ENCODE data around the gene SETBP1. TPM values are rescaled to one million over a fixed set of nuclear protein-coding genes. Genes with fewer than 3 reads are reported as not detected.

The SETBP1 gene
- total RNA-seq, 1 experiment from 2014 or later = 0.05 TPM

GRCh38 chr18:45102863-45103262, 422.2 kb downstream of the SETBP1 start (continued):
- TF ChIP-seq, protein P1, sequence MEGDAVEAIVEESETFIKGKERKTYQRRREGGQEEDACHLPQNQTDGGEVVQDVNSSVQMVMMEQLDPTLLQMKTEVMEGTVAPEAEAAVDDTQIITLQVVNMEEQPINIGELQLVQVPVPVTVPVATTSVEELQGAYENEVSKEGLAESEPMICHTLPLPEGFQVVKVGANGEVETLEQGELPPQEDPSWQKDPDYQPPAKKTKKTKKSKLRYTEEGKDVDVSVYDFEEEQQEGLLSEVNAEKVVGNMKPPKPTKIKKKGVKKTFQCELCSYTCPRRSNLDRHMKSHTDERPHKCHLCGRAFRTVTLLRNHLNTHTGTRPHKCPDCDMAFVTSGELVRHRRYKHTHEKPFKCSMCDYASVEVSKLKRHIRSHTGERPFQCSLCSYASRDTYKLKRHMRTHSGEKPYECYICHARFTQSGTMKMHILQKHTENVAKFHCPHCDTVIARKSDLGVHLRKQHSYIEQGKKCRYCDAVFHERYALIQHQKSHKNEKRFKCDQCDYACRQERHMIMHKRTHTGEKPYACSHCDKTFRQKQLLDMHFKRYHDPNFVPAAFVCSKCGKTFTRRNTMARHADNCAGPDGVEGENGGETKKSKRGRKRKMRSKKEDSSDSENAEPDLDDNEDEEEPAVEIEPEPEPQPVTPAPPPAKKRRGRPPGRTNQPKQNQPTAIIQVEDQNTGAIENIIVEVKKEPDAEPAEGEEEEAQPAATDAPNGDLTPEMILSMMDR (IDR thresholded peaks at IDR 0.05 in 2 of 3, conservative IDR thresholded peaks at IDR 0.05 in 1 of 3; ENCODE audit: borderline replicate concordance in 1 of 3, insufficient read depth in 1 of 3, low read depth in 2 of 3, low read length in 2 of 3) = no peak

- Histone ChIP-seq H3K9me3 (ENCODE audit: control insufficient read depth in 1 of 2, insufficient read depth in 1 of 2, low read depth in 1 of 2, low read length in 2 of 2) (peaks cover 6 to 25% of the 10 kb centered on the region in 2 experiments; a peak in 2 of 4 replicates), H3K4me1 (ENCODE audit: control insufficient read depth in 1 of 2, insufficient read depth in 2 of 2, low read length in 2 of 2) (no peaks in the 10 kb centered on the region), H3K27me3 (ENCODE audit: insufficient read depth, low read length) (no peaks in the 10 kb centered on the region), H3K9me2 (ENCODE audit: insufficient read depth) (no peaks in the 10 kb centered on the region), H3K79me2 (ENCODE audit: insufficient read depth, low read length) (no peaks in the 10 kb centered on the region), H4K20me1 (ENCODE audit: insufficient read depth) (no peaks in the 10 kb centered on the region), H3K27ac (ENCODE audit: low read depth, low read length) (no peak overlapping the region), H3K36me3 (ENCODE audit: control insufficient read depth in 1 of 2, insufficient read depth in 2 of 2, low read length in 2 of 2) (no peaks in the 10 kb centered on the region), H2AFZ (ENCODE audit: low read depth, low read length, poor library complexity, severe bottlenecking) (no peak overlapping the region), H3K9ac (ENCODE audit: low read length) (no peak overlapping the region), H3K4me2 (ENCODE audit: low read length) (no peak overlapping the region), H3K4me3 (replicated peaks in 1 of 2; ENCODE audit: low read depth in 1 of 2, low read length in 2 of 2) (no peak overlapping the region)
- DNase-seq (ENCODE audit: low read depth, low spot score) (no peak), ATAC-seq (no peak)
- no peak for TF ChIP-seq CEBPB (IDR thresholded peaks at IDR 0.05; ENCODE audit: low read depth)
- no peak for TF ChIP-seq EZH2phosphoT487 (IDR thresholded peaks at IDR 0.05; ENCODE audit: borderline replicate concordance)
- TF ChIP-seq SP1 (IDR thresholded peaks at IDR 0.05; ENCODE audit: low read depth) = no peak
- TF ChIP-seq EZH2 (IDR thresholded peaks at IDR 0.05) = no peak
- no peak for TF ChIP-seq ZBTB33 (IDR thresholded peaks at IDR 0.05; ENCODE audit: extremely low read depth, insufficient replicate concordance, low read length)
- TF ChIP-seq JUND (IDR thresholded peaks at IDR 0.05) = no peak
- TF ChIP-seq, protein P2, sequence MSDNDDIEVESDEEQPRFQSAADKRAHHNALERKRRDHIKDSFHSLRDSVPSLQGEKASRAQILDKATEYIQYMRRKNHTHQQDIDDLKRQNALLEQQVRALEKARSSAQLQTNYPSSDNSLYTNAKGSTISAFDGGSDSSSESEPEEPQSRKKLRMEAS (IDR thresholded peaks at IDR 0.05) = no peak
- no peak for TF ChIP-seq CBX3 (IDR thresholded peaks at IDR 0.05; ENCODE audit: low read depth)
- no peak for TF ChIP-seq POLR2AphosphoS5 (IDR thresholded peaks at IDR 0.05; ENCODE audit: low read depth, low read length)
- no peak for TF ChIP-seq YY1 (IDR thresholded peaks at IDR 0.05; ENCODE audit: extremely low read depth, insufficient replicate concordance, low read depth, low read length)
- no peak for TF ChIP-seq TCF7L2 (IDR thresholded peaks at IDR 0.05; ENCODE audit: borderline replicate concordance, extremely low read depth, insufficient read depth, insufficient read length)
- no peak for TF ChIP-seq ELF1 (IDR thresholded peaks at IDR 0.05; ENCODE audit: borderline replicate concordance, low read depth)
- no peak for TF ChIP-seq EGR1 (IDR thresholded peaks at IDR 0.05; ENCODE audit: low read depth)
- no TSS peak for BruUV-seq (replicated peaks)
- RAD21 ChIA-PET (ENCODE audit: low non-redundant PET in 1 of 2, low total read pairs in 2 of 2, uncharacterized antibody in 2 of 2, unreplicated experiment in 2 of 2) = no interaction called here
- POLR2A ChIA-PET = no interaction called here
- intact Hi-C loops (cut with micrococcal nuclease) = no loop called here
- CTCF ChIA-PET = no interaction called here
Measured at GRCh38 chr18:45103319-45104048, 422.8 kb downstream of the SETBP1 start.
